Heart right ventricle (tissue), 16 donors: ENCODE results near the gene POC1B. TPM values are rescaled to one million over a fixed set of nuclear protein-coding genes. Genes with fewer than 3 reads are reported as not detected.

ENCODE experiments used
- ATAC-seq, 8 donors: fragments of 200-7000 bp; cut with Tn5 transposase; one replicate each; pipeline ENCODE4 v1.9.1; 2020; ENCODE audit warnings: mild to moderate bottlenecking in 8 of 8, moderate library complexity in 8 of 8, moderate number of reproducible peaks in 1 of 8
- DNase-seq, 2 donors: peaks; one replicate each; pipeline ENCODE4 v3.0.0-alpha.2; 2020
- H3K27ac ChIP-seq, 10 donors: fragments of 200-600 bp; sonication (generic) in 2 of 10; one replicate each; pipeline versions ENCODE4 v1.5.0 to v1.8.0; 2020 to 2022; ENCODE audit warnings: mild to moderate bottlenecking in 3 of 10
- H3K27me3 ChIP-seq, 7 donors: fragments of 200-600 bp; one replicate each; pipeline ENCODE4 v1.8.0; 2021 to 2022; ENCODE audit warnings: mild to moderate bottlenecking in 2 of 7
- H3K36me3 ChIP-seq, 9 donors: fragments of 200-600 bp; sonication (generic) in 1 of 9; one replicate each; pipeline versions ENCODE4 v1.5.0 to v1.8.0; 2020 to 2022; ENCODE audit warnings: mild to moderate bottlenecking in 2 of 9
- H3K4me1 ChIP-seq, 9 donors: fragments of 200-600 bp; sonication (generic) in 1 of 9; one replicate each; pipeline versions ENCODE4 v1.5.0 to v1.8.0; 2020 to 2022; ENCODE audit warnings: mild to moderate bottlenecking in 4 of 9
- H3K4me3 ChIP-seq, 10 donors: fragments of 200-600 bp; sonication (generic) in 2 of 10; one replicate each; pipeline versions ENCODE4 v1.5.0 to v1.8.0; 2020 to 2022; ENCODE audit warnings: mild to moderate bottlenecking in 7 of 10, moderate library complexity in 2 of 10
- H3K9me3 ChIP-seq, 11 donors: fragments of 200-600 bp in 10 of 11; sonication (generic) in 2 of 11; one replicate each; pipeline versions ENCODE4 v1.5.0 to v1.8.0; 2013 to 2022; ENCODE audit warnings: mild to moderate bottlenecking in 2 of 11, control low read depth in 1 of 11, moderate library complexity in 1 of 11
- CTCF ChIP-seq, 9 donors: fragments of 200-600 bp; sonication (generic) in 2 of 9; IDR thresholded peaks; one replicate each; pipeline versions ENCODE4 v1.5.0 to v1.8.0; 2021 to 2022; ENCODE audit warnings: antibody characterized with exemption in 9 of 9, mild to moderate bottlenecking in 5 of 9, moderate library complexity in 1 of 9
- WGBS, 2 donors: extraction: QIAGEN DNeasy Blood & Tissue Kit; methylation state at CpG; one replicate each; pipeline ENCODE4 v1.1.7; 2013; ENCODE audit warnings: inconsistent platforms in 1 of 2; 5-methylcytosine and 5-hydroxymethylcytosine counted together
- intact Hi-C, 10 donors: fragments of 100-400 bp; cut with DNase I; formaldehyde crosslinking; loops; one replicate each; pipeline versions ENCODE4 v1.11.1 to v1.14.2; 2022
- polyA plus RNA-seq, 2 donors: library from polyadenylated mRNA; stranded (reverse); fragments of 200-250 nt; gene quantifications; one replicate each; pipeline ENCODE4 v1.2.3, GENCODE V29; 2013
- total RNA-seq, 10 donors: library from RNA; stranded (reverse); fragmentation: NEBNext Ultra II Directional in 3 of 10; extraction: Animal tissue kit (Norgen Biotek cat#: 25700) in 3 of 10; gene quantifications; one replicate each; pipeline versions ENCODE4 v1.2.1 to v1.2.4, GENCODE V29; 2021 to 2023
- donor health status: Arrhythmogenic right ventricular cardiomyopathy.
- donor health status: ischemic (EF 13 %, LVEDD 7.1; RV severe dilation, severe dysfunction).
- donor health status: healthy with polysubstance abuse.
- donor health status: DM: no; HTN: yes; CAD: no.
- donor health status: DM: no; HTN: no; CAD: no.
- donor health status: ischemic (EF 25% LVEDD 6.9; RV normal size, moderate dysfunction).
- donor health status: ischemic (EF 25% LVEDD 5.7; RV mildly dilated, moderate dysfunction).
- donor health status: healthy.
- donor health status: DM: yes; HTN: yes; CAD: no.
- donor health status: Ischemic cardiomyopathy.
- donor health status: ischemic (EF 35%, LVEDD 5.7; RV mildly dilated, moderate dysfunction).
- donor health status: nonischemic (EF 11% LVEDD 7.7; RV severe dilation, severe dysfunction).
- donor health status: DM: yes; HTN: yes; CAD: no.
- donor health status: PGD.
- donor health status: ischemic (EF 29% LVEDD 5.4; RV normal size, mild dysfunction).
- donor health status: nonischemic (EF 23%, LVEDD 6.1; RV moderate dilation, normal function).

The POC1B gene
- total and polyA plus RNA-seq, 12 donors: 4.8 to 10.4 (median 8.0) TPM

DNA sequence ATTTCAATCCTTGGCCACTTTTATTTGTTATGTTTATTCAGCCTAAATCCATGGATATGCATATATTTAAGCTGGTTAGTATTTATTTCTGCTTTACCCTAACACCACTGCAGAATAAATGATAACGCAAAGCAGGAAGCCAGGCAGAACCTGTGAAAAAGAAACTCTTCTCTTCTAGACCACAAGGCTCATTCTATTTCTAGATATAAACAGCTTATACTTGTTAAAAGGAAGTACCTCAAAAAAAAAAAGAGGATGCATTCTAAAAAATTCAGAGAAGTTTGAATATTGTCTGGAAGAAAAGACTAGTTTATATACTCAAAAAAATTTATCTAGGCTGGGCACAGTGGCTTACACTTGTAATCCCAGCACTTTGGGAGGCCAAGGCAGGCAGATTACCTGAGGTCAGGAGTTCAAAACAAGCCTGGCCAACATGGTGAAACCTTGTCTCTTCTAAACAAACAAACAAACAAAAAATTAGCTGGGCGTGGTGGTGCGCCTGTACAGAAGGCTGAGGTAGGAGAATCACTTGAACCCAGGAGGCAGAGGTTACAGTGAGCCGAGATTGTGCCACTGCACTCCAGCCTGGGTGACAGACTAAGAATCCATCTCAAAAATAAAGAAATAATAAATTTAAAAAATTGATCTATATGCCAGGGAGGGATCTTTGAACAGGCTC, 57.1 kb downstream of the POC1B start:
- no peak for ATAC-seq
- H3K4me3 ChIP-seq: peak overlapping the region in 1 of 10 donors; percentile 4
- no peaks in the 10 kb centered on the region for H3K9me3 ChIP-seq
- TF ChIP-seq CTCF (IDR thresholded peaks at IDR 0.05): no peak
- H3K27me3 ChIP-seq: no peaks in the 10 kb centered on the region
- 93 to 94% methylated on average over 4 of the region's 4 CpGs for WGBS, 2 donors
- DNase-seq: no peak
- peak overlapping the region in 1 of 10 donors; percentile 66 for H3K27ac ChIP-seq
- H3K36me3 ChIP-seq: peaks cover 0 to 6% (median 0%) of the 10 kb centered on the region in 9 donors
- peaks cover 0 to 17% (median 0%) of the 10 kb centered on the region in 9 donors for H3K4me1 ChIP-seq
- intact Hi-C loops: loop anchor here in 1 of 10 donors (5.0 kb wide), 1 partner anchor 59 kb away; the partner anchor contains the start of gene POC1B

GRCh38 chr12:89468017-89468416, 57.8 kb downstream of the POC1B start:
- Histone ChIP-seq H3K27me3 (no peaks in the 10 kb centered on the region), H3K36me3 (peaks cover 0 to 6% (median 0%) of the 10 kb centered on the region in 9 donors), H3K27ac (no peak overlapping the region), H3K9me3 (no peaks in the 10 kb centered on the region), H3K4me1 (peaks cover 0 to 17% (median 0%) of the 10 kb centered on the region in 9 donors), H3K4me3 (no peak overlapping the region)
- no peak for TF ChIP-seq CTCF (IDR thresholded peaks at IDR 0.05)
- intact Hi-C loops: loop anchor here in 1 of 10 donors (5.0 kb wide), 1 partner anchor 59 kb away; the partner anchor contains the start of gene POC1B
- 48 to 64% methylated on average over 1 of the region's 1 CpG for WGBS, 2 donors
- DNase-seq: no peak
- ATAC-seq: no peak

GRCh38 chr12:89464974-89465592, 60.8 kb downstream of the POC1B start:
- Histone ChIP-seq H3K4me3 (no peak overlapping the region), H3K27me3 (no peaks in the 10 kb centered on the region), H3K4me1 (peaks cover 0 to 28% (median 11%) of the 10 kb centered on the region in 9 donors), H3K36me3 (peaks cover 0 to 6% (median 0%) of the 10 kb centered on the region in 9 donors), H3K9me3 (no peaks in the 10 kb centered on the region), H3K27ac (no peak overlapping the region)
- 88 to 90% methylated on average over 4 of the region's 4 CpGs for WGBS, 2 donors
- DNase-seq (no peak), ATAC-seq (no peak)
- intact Hi-C loops: loop anchor here in 4 of 10 donors (5.0 kb wide), 4 partner anchors 62 to 448 kb away; partner anchors contain the start of gene POC1B (in 1 of the 4)
- no peak for TF ChIP-seq CTCF (IDR thresholded peaks at IDR 0.05)
